GM12878 (cell line): ENCODE measurements around the gene ATG4B. TPM values are rescaled to one million over a fixed set of nuclear protein-coding genes. Genes with fewer than 3 reads are reported as not detected.
A peak's percentile ranks its signal among the peaks of the same experiment; 100 is the strongest.

Source experiments
- CBFB ChIP-seq: IDR thresholded peaks from 2 replicates; pipeline ENCODE4 v1.6.1; 2016; ENCODE audit warnings: antibody characterized with exemption, low read depth
- ESRRA ChIP-seq: IDR thresholded peaks from 2 replicates; pipeline ENCODE4 v1.6.1; 2012; ENCODE audit warnings: mild to moderate bottlenecking, low read length, improper control_type of control experiment
- HCFC1 ChIP-seq: fragments of 150-350 bp; IDR thresholded peaks from 2 replicates; pipeline ENCODE4 v1.6.1; 2014; ENCODE audit warnings: low read length
- HDAC2 ChIP-seq: fragments of 200-600 bp; sonication (generic); IDR thresholded peaks from 2 replicates; pipeline ENCODE4 v1.6.1; 2017
- JUNB ChIP-seq: IDR thresholded peaks from 2 replicates; pipeline ENCODE4 v1.6.1; 2016; ENCODE audit warnings: antibody characterized with exemption, mild to moderate bottlenecking
- MTA2 ChIP-seq: fragments of 450-650 bp; IDR thresholded peaks from 2 replicates; pipeline ENCODE4 v1.6.1; 2016; ENCODE audit warnings: low read depth, mild to moderate bottlenecking, moderate library complexity
- NFXL1 ChIP-seq: fragments of 450-650 bp; IDR thresholded peaks from 2 replicates; pipeline ENCODE4 v1.6.1; 2017; ENCODE audit warnings: antibody characterized with exemption, mild to moderate bottlenecking, borderline replicate concordance
- PRDM15 ChIP-seq: fragments of 450-650 bp; formaldehyde crosslinking; IDR thresholded peaks from 2 replicates; pipeline ENCODE4 v1.4.0; 2020; ENCODE audit warnings: mild to moderate bottlenecking, moderate library complexity
- RB1 ChIP-seq: fragments of 450-650 bp; formaldehyde crosslinking; IDR thresholded peaks from 2 replicates; pipeline ENCODE4 v1.6.1; 2017; ENCODE audit warnings: mild to moderate bottlenecking, borderline replicate concordance
- RBBP5 ChIP-seq: fragments of 200-600 bp; sonication (generic); conservative IDR thresholded peaks from 2 replicates; pipeline ENCODE4 v1.6.1; 2016
- RELA ChIP-seq: fragments of 450-650 bp; IDR thresholded peaks from 2 replicates; pipeline ENCODE4 v1.8.0; 2014; ENCODE audit warnings: borderline replicate concordance; ENCODE audit not compliant: partially characterized antibody
- STAT3 ChIP-seq: IDR thresholded peaks from 2 replicates; pipeline ENCODE4 v1.6.1; 2011; ENCODE audit warnings: low read depth, low read length, improper control_type of control experiment
- ZNF687 ChIP-seq: fragments of 450-650 bp; IDR thresholded peaks from 2 replicates; pipeline ENCODE4 v1.6.1; 2017; ENCODE audit warnings: mild to moderate bottlenecking, moderate library complexity
- polyA plus RNA-seq, 11 experiments: library from polyadenylated mRNA; depleted of rRNA in 4 of 11; unstranded in 6 of 11; stranded (reverse) in 5 of 11; fragments of >200 nt; fragmentation: Nextera tagmentation in 4 of 11; fragmentation: Illumina TruSeq in 1 of 11; extraction: Ambion mirVana in 4 of 11; extraction: Trizol in 1 of 11; gene quantifications; 1 replicate in 1 of 11; 2 replicates in 10 of 11; pipeline versions ENCODE4 v1.2.1 to v1.2.3, GENCODE V29; 2011 to 2016; ENCODE audit warnings: inconsistent platforms in 2 of 11, missing spikeins in 2 of 11, low read depth in 1 of 11
- total RNA-seq, 4 experiments: library from RNA; depleted of rRNA in 3 of 4; stranded (reverse); fragments of >200 nt in 3 of 4; fragmentation: Illumina TruSeq in 1 of 4; extraction: Trizol in 1 of 4; gene quantifications; 2 replicates each; pipeline versions ENCODE4 v1.2.1 to v1.2.3, GENCODE V29; 2013 to 2021
- TF ChIP-seq, protein P1 (sequence below): fragments of 450-650 bp; IDR thresholded peaks from 2 replicates; pipeline ENCODE4 v1.6.1; 2017; ENCODE audit warnings: borderline replicate concordance
- TF ChIP-seq, protein P2 (sequence below): IDR thresholded peaks from 2 replicates; pipeline ENCODE4 v1.6.1; 2012; ENCODE audit warnings: low read length, inconsistent platforms
- TF ChIP-seq, protein P3 (sequence below): IDR thresholded peaks from 2 replicates; pipeline ENCODE4 v1.6.1; 2011; ENCODE audit warnings: low read depth, mild to moderate bottlenecking, low read length, moderate library complexity, borderline replicate concordance; ENCODE audit errors: extremely low read depth
- TF ChIP-seq, protein P4 (sequence below): fragments of 450-650 bp; IDR thresholded peaks from 2 replicates; pipeline ENCODE4 v1.6.1; 2016; ENCODE audit warnings: mild to moderate bottlenecking

The ATG4B gene
- total and polyA plus RNA-seq, 10 of the 15 experiments (the other 5 are each of a cell fraction or from before 2014, with no cell fraction given): 5.8 to 84.1 (median 64.9) TPM

- TF ChIP-seq, protein P1, sequence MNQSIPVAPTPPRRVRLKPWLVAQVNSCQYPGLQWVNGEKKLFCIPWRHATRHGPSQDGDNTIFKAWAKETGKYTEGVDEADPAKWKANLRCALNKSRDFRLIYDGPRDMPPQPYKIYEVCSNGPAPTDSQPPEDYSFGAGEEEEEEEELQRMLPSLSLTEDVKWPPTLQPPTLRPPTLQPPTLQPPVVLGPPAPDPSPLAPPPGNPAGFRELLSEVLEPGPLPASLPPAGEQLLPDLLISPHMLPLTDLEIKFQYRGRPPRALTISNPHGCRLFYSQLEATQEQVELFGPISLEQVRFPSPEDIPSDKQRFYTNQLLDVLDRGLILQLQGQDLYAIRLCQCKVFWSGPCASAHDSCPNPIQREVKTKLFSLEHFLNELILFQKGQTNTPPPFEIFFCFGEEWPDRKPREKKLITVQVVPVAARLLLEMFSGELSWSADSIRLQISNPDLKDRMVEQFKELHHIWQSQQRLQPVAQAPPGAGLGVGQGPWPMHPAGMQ: no peak
- TF ChIP-seq ZNF687: no peak
- TF ChIP-seq NFXL1: no peak
- no peak for TF ChIP-seq PRDM15 (CRISPR knock-in tag)
- no peak for TF ChIP-seq RBBP5
- no peak for TF ChIP-seq JUNB
- no peak for TF ChIP-seq STAT3
- TF ChIP-seq, protein P2, sequence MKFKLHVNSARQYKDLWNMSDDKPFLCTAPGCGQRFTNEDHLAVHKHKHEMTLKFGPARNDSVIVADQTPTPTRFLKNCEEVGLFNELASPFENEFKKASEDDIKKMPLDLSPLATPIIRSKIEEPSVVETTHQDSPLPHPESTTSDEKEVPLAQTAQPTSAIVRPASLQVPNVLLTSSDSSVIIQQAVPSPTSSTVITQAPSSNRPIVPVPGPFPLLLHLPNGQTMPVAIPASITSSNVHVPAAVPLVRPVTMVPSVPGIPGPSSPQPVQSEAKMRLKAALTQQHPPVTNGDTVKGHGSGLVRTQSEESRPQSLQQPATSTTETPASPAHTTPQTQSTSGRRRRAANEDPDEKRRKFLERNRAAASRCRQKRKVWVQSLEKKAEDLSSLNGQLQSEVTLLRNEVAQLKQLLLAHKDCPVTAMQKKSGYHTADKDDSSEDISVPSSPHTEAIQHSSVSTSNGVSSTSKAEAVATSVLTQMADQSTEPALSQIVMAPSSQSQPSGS: no peak
- TF ChIP-seq, protein P3, sequence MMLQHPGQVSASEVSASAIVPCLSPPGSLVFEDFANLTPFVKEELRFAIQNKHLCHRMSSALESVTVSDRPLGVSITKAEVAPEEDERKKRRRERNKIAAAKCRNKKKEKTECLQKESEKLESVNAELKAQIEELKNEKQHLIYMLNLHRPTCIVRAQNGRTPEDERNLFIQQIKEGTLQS: no peak
- TF ChIP-seq HCFC1: peak; percentile 80
- TF ChIP-seq RB1: no peak
- TF ChIP-seq CBFB: no peak
- TF ChIP-seq, protein P4, sequence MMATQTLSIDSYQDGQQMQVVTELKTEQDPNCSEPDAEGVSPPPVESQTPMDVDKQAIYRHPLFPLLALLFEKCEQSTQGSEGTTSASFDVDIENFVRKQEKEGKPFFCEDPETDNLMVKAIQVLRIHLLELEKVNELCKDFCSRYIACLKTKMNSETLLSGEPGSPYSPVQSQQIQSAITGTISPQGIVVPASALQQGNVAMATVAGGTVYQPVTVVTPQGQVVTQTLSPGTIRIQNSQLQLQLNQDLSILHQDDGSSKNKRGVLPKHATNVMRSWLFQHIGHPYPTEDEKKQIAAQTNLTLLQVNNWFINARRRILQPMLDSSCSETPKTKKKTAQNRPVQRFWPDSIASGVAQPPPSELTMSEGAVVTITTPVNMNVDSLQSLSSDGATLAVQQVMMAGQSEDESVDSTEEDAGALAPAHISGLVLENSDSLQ: peak; percentile 36; the same call in 1 of the 2 replicates
- TF ChIP-seq RELA: no peak
- no peak for TF ChIP-seq ESRRA
- TF ChIP-seq MTA2: no peak
- no peak for TF ChIP-seq HDAC2
These were observed 19.9 kb upstream of the ATG4B start (continued) for GRCh38 chr2:241617431-241618154.
